ENCODE measurements around the gene TNXB.
"Not testable (repeated sequence)": the region's sequence is repeated elsewhere in the genome, so short reads cannot be mapped to it uniquely, and the experiment has no call there.

TNXB gene

DNA sequence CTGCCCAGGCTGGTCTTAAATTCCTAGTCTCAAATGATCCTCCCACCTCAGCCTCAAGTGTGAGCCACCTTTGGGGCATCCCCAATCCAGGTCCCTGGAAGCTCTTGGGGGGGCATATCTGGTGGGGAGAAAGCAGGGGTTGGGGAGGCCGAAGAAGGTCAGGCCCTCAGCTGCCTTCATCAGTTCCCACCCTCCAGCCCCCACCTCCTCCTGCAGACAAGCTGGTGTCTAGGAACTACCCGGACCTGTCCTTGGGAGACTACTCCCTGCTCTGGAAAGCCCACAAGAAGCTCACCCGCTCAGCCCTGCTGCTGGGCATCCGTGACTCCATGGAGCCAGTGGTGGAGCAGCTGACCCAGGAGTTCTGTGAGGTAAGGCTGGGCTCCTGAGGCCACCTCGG, 70.3 kb downstream of the TNXB start:
- not testable (repeated sequence) for H2AFZ ChIP-seq (ENCODE audit: low read depth, low read length); H3K27ac ChIP-seq (ENCODE audit: low read length); H3K27me3 ChIP-seq (ENCODE audit: low read depth, low read length); H3K4me2 ChIP-seq (ENCODE audit: low read length); H4K20me1 ChIP-seq (ENCODE audit: insufficient read depth, low read length); H3K9me3 ChIP-seq (ENCODE audit: insufficient read depth, low read length); H3K79me2 ChIP-seq (ENCODE audit: low read length); H3K4me1 ChIP-seq (ENCODE audit: low read length); H3K4me3 ChIP-seq (ENCODE audit: low read length); H3K36me3 ChIP-seq (replicated peaks; ENCODE audit: low read depth, low read length); H3K9ac ChIP-seq (ENCODE audit: low read length)

DNA sequence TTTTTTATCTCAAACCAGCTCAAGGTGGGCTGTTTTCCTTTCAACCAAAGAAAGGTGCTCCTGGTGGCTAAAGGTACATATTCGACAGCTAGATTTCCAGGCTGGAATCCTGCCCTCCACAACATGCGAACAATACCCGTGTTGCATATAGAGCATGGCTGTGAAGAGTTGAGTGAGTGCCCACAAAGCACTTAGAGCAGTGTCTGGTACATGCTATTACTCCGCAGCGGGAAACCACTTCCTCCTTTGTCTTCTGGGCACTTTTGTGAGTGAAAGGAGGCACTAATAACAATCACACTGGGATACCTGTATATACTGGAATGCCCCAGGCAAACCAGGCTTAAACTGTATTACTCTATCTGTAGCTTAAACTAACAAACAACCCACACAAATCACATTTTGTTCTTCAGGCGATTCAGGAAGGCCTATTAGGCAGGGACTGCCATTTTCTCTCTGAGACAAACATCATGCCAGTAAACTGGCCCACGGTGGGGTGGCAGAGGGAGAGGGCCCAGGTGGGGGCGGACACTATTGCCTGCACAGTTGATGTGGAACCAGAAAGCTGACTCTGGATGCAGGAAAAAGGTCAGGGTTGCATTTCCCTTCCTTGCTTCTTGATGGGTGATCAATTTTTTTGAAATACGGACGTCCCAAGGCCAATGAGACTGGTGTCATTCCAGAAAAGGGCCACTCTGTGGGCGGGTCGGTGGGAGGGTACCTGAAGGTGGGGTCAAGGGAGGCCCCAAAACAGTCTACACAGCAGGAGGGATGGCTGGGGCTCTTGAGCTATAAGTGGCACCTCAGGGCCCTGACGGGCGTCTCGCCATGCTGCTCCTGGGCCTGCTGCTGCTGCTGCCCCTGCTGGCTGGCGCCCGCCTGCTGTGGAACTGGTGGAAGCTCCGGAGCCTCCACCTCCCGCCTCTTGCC, 71.3 kb downstream of the TNXB start, which contains the start of gene CYP21A2:
TSS of gene CYP21A2 (plus strand) at position 818 of the 927 bp plus-strand sequence. CDS start at position 826, 8 bp downstream.
- not testable (repeated sequence) for H3K9me3 ChIP-seq (ENCODE audit: insufficient read depth, low read length); H3K4me2 ChIP-seq (ENCODE audit: low read length); H2AFZ ChIP-seq (ENCODE audit: low read depth, low read length); H3K4me1 ChIP-seq (ENCODE audit: low read length); H3K4me3 ChIP-seq (ENCODE audit: low read length); H3K27me3 ChIP-seq (ENCODE audit: low read depth, low read length); H3K79me2 ChIP-seq (ENCODE audit: low read length); H3K9ac ChIP-seq (ENCODE audit: low read length); H3K27ac ChIP-seq (ENCODE audit: low read length); H3K36me3 ChIP-seq (replicated peaks; ENCODE audit: low read depth, low read length); H4K20me1 ChIP-seq (ENCODE audit: insufficient read depth, low read length)

GRCh38 chr6:32037136-32037535, 72.0 kb downstream of the TNXB start:
- not testable (repeated sequence) for H3K27ac ChIP-seq (ENCODE audit: low read length); H3K79me2 ChIP-seq (ENCODE audit: low read length); H2AFZ ChIP-seq (ENCODE audit: low read depth, low read length); H3K4me3 ChIP-seq (ENCODE audit: low read length); H4K20me1 ChIP-seq (ENCODE audit: insufficient read depth, low read length); H3K4me1 ChIP-seq (ENCODE audit: low read length); H3K36me3 ChIP-seq (replicated peaks; ENCODE audit: low read depth, low read length); H3K9me3 ChIP-seq (ENCODE audit: insufficient read depth, low read length); H3K9ac ChIP-seq (ENCODE audit: low read length); H3K27me3 ChIP-seq (ENCODE audit: low read depth, low read length); H3K4me2 ChIP-seq (ENCODE audit: low read length)

GRCh38 chr6:32035283-32036013, 73.7 kb downstream of the TNXB start:
- not testable (repeated sequence) for H3K4me2 ChIP-seq (ENCODE audit: low read length); H3K27me3 ChIP-seq (ENCODE audit: low read depth, low read length); H3K79me2 ChIP-seq (ENCODE audit: low read length); H3K4me1 ChIP-seq (ENCODE audit: low read length); H4K20me1 ChIP-seq (ENCODE audit: insufficient read depth, low read length); H2AFZ ChIP-seq (ENCODE audit: low read depth, low read length); H3K9me3 ChIP-seq (ENCODE audit: insufficient read depth, low read length); H3K27ac ChIP-seq (ENCODE audit: low read length); H3K36me3 ChIP-seq (replicated peaks; ENCODE audit: low read depth, low read length); H3K4me3 ChIP-seq (ENCODE audit: low read length); H3K9ac ChIP-seq (ENCODE audit: low read length)

- not testable (repeated sequence) for H3K27me3 ChIP-seq (ENCODE audit: low read depth, low read length); H3K9me3 ChIP-seq (ENCODE audit: insufficient read depth, low read length); H3K36me3 ChIP-seq (replicated peaks; ENCODE audit: low read depth, low read length); H3K4me1 ChIP-seq (ENCODE audit: low read length); H3K4me2 ChIP-seq (ENCODE audit: low read length); H3K27ac ChIP-seq (ENCODE audit: low read length); H3K4me3 ChIP-seq (ENCODE audit: low read length); H2AFZ ChIP-seq (ENCODE audit: low read depth, low read length); H3K9ac ChIP-seq (ENCODE audit: low read length); H4K20me1 ChIP-seq (ENCODE audit: insufficient read depth, low read length); H3K79me2 ChIP-seq (ENCODE audit: low read length)
Measured at GRCh38 chr6:32029553-32029952, 79.6 kb downstream of the TNXB start.

GRCh38 chr6:32028631-32029030, 80.5 kb downstream of the TNXB start:
- H2AFZ ChIP-seq (ENCODE audit: low read depth, low read length); H3K9ac ChIP-seq (ENCODE audit: low read length); H3K9me3 ChIP-seq (ENCODE audit: insufficient read depth, low read length); H4K20me1 ChIP-seq (ENCODE audit: insufficient read depth, low read length); H3K27ac ChIP-seq (ENCODE audit: low read length); H3K79me2 ChIP-seq (ENCODE audit: low read length); H3K4me3 ChIP-seq (ENCODE audit: low read length); H3K36me3 ChIP-seq (replicated peaks; ENCODE audit: low read depth, low read length); H3K27me3 ChIP-seq (ENCODE audit: low read depth, low read length); H3K4me2 ChIP-seq (ENCODE audit: low read length); H3K4me1 ChIP-seq (ENCODE audit: low read length): not testable (repeated sequence)

GRCh38 chr6:32022100-32022499, 87.0 kb downstream of the TNXB start:
- H3K27me3 ChIP-seq (ENCODE audit: low read depth, low read length); H3K4me1 ChIP-seq (ENCODE audit: low read length); H3K9ac ChIP-seq (ENCODE audit: low read length); H3K9me3 ChIP-seq (ENCODE audit: insufficient read depth, low read length); H4K20me1 ChIP-seq (ENCODE audit: insufficient read depth, low read length); H3K36me3 ChIP-seq (replicated peaks; ENCODE audit: low read depth, low read length); H3K4me3 ChIP-seq (ENCODE audit: low read length); H2AFZ ChIP-seq (ENCODE audit: low read depth, low read length); H3K27ac ChIP-seq (ENCODE audit: low read length); H3K4me2 ChIP-seq (ENCODE audit: low read length); H3K79me2 ChIP-seq (ENCODE audit: low read length): not testable (repeated sequence)

DNA sequence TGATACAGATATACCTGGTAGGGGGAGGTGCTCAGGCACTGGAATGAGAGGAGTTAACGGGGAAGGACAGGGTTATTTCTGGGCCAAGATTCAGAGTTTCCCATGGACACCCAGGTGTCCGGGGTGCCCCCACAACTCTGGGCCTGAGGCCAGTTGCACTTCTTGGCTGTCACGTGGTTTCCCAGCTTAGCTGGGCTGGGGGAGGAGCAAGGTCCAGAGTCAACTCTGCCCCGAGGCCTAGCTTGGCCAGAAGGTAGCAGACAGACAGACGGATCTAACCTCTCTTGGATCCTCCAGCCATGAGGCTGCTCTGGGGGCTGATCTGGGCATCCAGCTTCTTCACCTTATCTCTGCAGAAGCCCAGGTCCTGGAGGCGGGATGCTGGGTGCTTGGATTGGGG, 94.6 kb downstream of the TNXB start, which contains the start of gene C4B:
TSS of gene C4B (plus strand) at position 249 of the 400 bp plus-strand sequence. CDS start at position 300, 51 bp downstream.
- H3K9ac ChIP-seq (ENCODE audit: low read length); H3K9me3 ChIP-seq (ENCODE audit: insufficient read depth, low read length); H3K4me2 ChIP-seq (ENCODE audit: low read length); H3K27me3 ChIP-seq (ENCODE audit: low read depth, low read length); H3K4me3 ChIP-seq (ENCODE audit: low read length); H3K4me1 ChIP-seq (ENCODE audit: low read length); H3K79me2 ChIP-seq (ENCODE audit: low read length); H2AFZ ChIP-seq (ENCODE audit: low read depth, low read length); H3K36me3 ChIP-seq (replicated peaks; ENCODE audit: low read depth, low read length); H4K20me1 ChIP-seq (ENCODE audit: insufficient read depth, low read length); H3K27ac ChIP-seq (ENCODE audit: low read length): not testable (repeated sequence)

GRCh38 chr6:32013738-32014137, 95.4 kb downstream of the TNXB start:
- H3K9ac ChIP-seq (ENCODE audit: low read length); H2AFZ ChIP-seq (ENCODE audit: low read depth, low read length); H3K9me3 ChIP-seq (ENCODE audit: insufficient read depth, low read length); H3K27me3 ChIP-seq (ENCODE audit: low read depth, low read length); H3K27ac ChIP-seq (ENCODE audit: low read length); H3K79me2 ChIP-seq (ENCODE audit: low read length); H3K4me2 ChIP-seq (ENCODE audit: low read length); H3K4me1 ChIP-seq (ENCODE audit: low read length); H4K20me1 ChIP-seq (ENCODE audit: insufficient read depth, low read length); H3K36me3 ChIP-seq (replicated peaks; ENCODE audit: low read depth, low read length); H3K4me3 ChIP-seq (ENCODE audit: low read length): not testable (repeated sequence)

Data from OCI-LY3 (cell line).